ENCODE results near the gene SLC4A1.

DNA sequence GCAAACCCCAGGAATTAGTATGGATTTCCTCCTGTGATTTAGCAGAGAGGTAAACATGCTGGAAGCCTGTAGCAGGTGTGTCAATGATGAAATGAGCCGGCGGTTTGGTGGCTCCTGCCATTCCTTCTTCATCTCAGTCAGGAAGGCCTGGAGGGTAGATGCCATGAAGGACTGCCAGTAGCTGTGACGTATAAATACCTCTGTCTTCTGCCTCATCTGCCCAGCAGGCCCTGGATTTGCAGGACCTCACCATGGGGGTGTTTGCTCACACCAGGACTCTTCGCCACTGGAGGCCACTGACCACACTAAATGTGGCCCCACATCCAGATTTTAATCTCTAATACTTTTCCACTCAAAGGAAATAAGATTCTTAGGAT is 16.1 kb upstream of the SLC4A1 start:
- TF ChIP-seq, protein P1, sequence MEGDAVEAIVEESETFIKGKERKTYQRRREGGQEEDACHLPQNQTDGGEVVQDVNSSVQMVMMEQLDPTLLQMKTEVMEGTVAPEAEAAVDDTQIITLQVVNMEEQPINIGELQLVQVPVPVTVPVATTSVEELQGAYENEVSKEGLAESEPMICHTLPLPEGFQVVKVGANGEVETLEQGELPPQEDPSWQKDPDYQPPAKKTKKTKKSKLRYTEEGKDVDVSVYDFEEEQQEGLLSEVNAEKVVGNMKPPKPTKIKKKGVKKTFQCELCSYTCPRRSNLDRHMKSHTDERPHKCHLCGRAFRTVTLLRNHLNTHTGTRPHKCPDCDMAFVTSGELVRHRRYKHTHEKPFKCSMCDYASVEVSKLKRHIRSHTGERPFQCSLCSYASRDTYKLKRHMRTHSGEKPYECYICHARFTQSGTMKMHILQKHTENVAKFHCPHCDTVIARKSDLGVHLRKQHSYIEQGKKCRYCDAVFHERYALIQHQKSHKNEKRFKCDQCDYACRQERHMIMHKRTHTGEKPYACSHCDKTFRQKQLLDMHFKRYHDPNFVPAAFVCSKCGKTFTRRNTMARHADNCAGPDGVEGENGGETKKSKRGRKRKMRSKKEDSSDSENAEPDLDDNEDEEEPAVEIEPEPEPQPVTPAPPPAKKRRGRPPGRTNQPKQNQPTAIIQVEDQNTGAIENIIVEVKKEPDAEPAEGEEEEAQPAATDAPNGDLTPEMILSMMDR (IDR thresholded peaks at IDR 0.05 in 8 of 11, conservative IDR thresholded peaks at IDR 0.05 in 3 of 11), result no peak
- TF ChIP-seq POLR2A (IDR thresholded peaks at IDR 0.05) (no peak), POLR2AphosphoS5 (IDR thresholded peaks at IDR 0.05) (no peak)

All from spleen (tissue), 7 donors.